GM23338 (cell line): ENCODE data around the gene EQTN. TPM values are rescaled to one million over a fixed set of nuclear protein-coding genes. Genes with fewer than 3 reads are reported as not detected.

ENCODE experiments used
- ATAC-seq: fragments of 200-7000 bp; cut with Tn5 transposase; 3 replicates; pipeline ENCODE4 v1.9.1; 2020
- DNase-seq: peaks from one replicate; pipeline ENCODE4 v3.0.0-alpha.2; 2015; ENCODE audit warnings: low spot score
- H2AFZ ChIP-seq: fragments of 200-600 bp; sonication (generic); 2 replicates; pipeline ENCODE4 v1.8.0; 2016; ENCODE audit warnings: antibody characterized with exemption, mild to moderate bottlenecking, moderate library complexity
- H3F3A ChIP-seq: fragments of 200-600 bp; sonication (generic); replicated peaks from 2 replicates; pipeline ENCODE4 v1.8.0; 2017; ENCODE audit warnings: antibody characterized with exemption, mixed run types, low read depth
- H3K27ac ChIP-seq: fragments of 200-600 bp; sonication (generic); 2 replicates; pipeline ENCODE4 v1.6.1; 2016; ENCODE audit warnings: low read depth
- H3K27me3 ChIP-seq: fragments of 200-600 bp; sonication (generic); 2 replicates; pipeline ENCODE4 v1.8.0; 2016; ENCODE audit warnings: mild to moderate bottlenecking, mixed run types, moderate library complexity; ENCODE audit not compliant: insufficient read depth
- H3K36me3 ChIP-seq: fragments of 200-600 bp; sonication (generic); 2 replicates; pipeline ENCODE4 v1.8.0; 2016; ENCODE audit warnings: mild to moderate bottlenecking; ENCODE audit not compliant: insufficient read depth
- H3K4me1 ChIP-seq: fragments of 200-600 bp; sonication (generic); 2 replicates; pipeline ENCODE4 v1.8.0; 2016; ENCODE audit warnings: mild to moderate bottlenecking, moderate library complexity; ENCODE audit not compliant: insufficient read depth
- H3K4me2 ChIP-seq: fragments of 200-600 bp; sonication (generic); 2 replicates; pipeline ENCODE4 v1.7.1; 2017; ENCODE audit warnings: mixed run types
- H3K4me3 ChIP-seq: fragments of 200-600 bp; sonication (generic); 2 replicates; pipeline ENCODE4 v1.6.1; 2016; ENCODE audit warnings: mixed run types
- H3K79me2 ChIP-seq: fragments of 200-600 bp; sonication (generic); replicated peaks from 2 replicates; pipeline ENCODE4 v1.8.0; 2017; ENCODE audit warnings: mild to moderate bottlenecking; ENCODE audit not compliant: insufficient read depth
- H3K9me2 ChIP-seq: fragments of 200-600 bp; sonication (generic); 2 replicates; pipeline ENCODE4 v1.8.0; 2017; ENCODE audit not compliant: insufficient read depth
- H4K20me1 ChIP-seq: fragments of 200-600 bp; sonication (generic); replicated peaks from 2 replicates; pipeline ENCODE4 v1.8.0; 2017; ENCODE audit warnings: mild to moderate bottlenecking; ENCODE audit not compliant: insufficient read depth
- H3K27ac Mint-ChIP-seq: 2 replicates; pipeline ENCODE4 v1.8.0; 2020; ENCODE audit warnings: inconsistent platforms, mild to moderate bottlenecking, moderate library complexity, mixed read lengths
- H3K27me3 Mint-ChIP-seq: 3 replicates; pipeline ENCODE4 v1.8.0; 2022; ENCODE audit warnings: low read depth, mild to moderate bottlenecking, moderate library complexity, mixed read lengths, inconsistent platforms; ENCODE audit not compliant: insufficient read depth, poor library complexity
- H3K36me3 Mint-ChIP-seq: 3 replicates; pipeline ENCODE4 v1.8.0; 2021; ENCODE audit warnings: low read depth, mild to moderate bottlenecking, inconsistent platforms, moderate library complexity, mixed read lengths
- H3K4me1 Mint-ChIP-seq: 3 replicates; pipeline ENCODE4 v1.8.0; 2020; ENCODE audit warnings: mild to moderate bottlenecking, inconsistent platforms, mixed read lengths
- H3K4me3 Mint-ChIP-seq: 3 replicates; pipeline ENCODE4 v1.8.0; 2021; ENCODE audit warnings: moderate library complexity, mild to moderate bottlenecking, inconsistent platforms, mixed read lengths
- H3K9me3 Mint-ChIP-seq: 3 replicates; pipeline ENCODE4 v1.8.0; 2020; ENCODE audit warnings: moderate library complexity, mild to moderate bottlenecking, inconsistent platforms, mixed read lengths
- CREB1 ChIP-seq: fragments of 250-450 bp; sonication (Bioruptor Pico); IDR thresholded peaks from 2 replicates; pipeline ENCODE4 v1.5.0; 2020; ENCODE audit warnings: low read depth, mild to moderate bottlenecking, moderate library complexity
- CTCF ChIP-seq, 2 experiments: fragments of 200-600 bp in 1 of 2; sonication (generic) in 1 of 2; conservative IDR thresholded peaks; 2 replicates each; pipeline versions ENCODE4 v1.5.1 to v1.6.1; 2016 to 2017; ENCODE audit warnings: antibody characterized with exemption in 2 of 2, low read depth in 2 of 2, mild to moderate bottlenecking in 2 of 2, moderate library complexity in 1 of 2
- ETS1 ChIP-seq: IDR thresholded peaks from 2 replicates; pipeline ENCODE4 v1.6.1; 2016; ENCODE audit warnings: antibody characterized with exemption
- EZH2 ChIP-seq: fragments of 200-600 bp; sonication (generic); IDR thresholded peaks from one replicate; pipeline ENCODE4 v1.8.0; 2017; ENCODE audit warnings: antibody characterized with exemption, mild to moderate bottlenecking, low read depth; ENCODE audit not compliant: unreplicated experiment
- EZH2phosphoT487 ChIP-seq: fragments of 200-600 bp; sonication (generic); IDR thresholded peaks from one replicate; pipeline ENCODE4 v1.8.1; 2018; ENCODE audit warnings: antibody characterized with exemption; ENCODE audit not compliant: unreplicated experiment
- JUNB ChIP-seq: IDR thresholded peaks from one replicate; pipeline ENCODE4 v1.6.1; 2016; ENCODE audit warnings: antibody characterized with exemption; ENCODE audit not compliant: unreplicated experiment
- NANOG ChIP-seq: IDR thresholded peaks from 2 replicates; pipeline ENCODE4 v1.6.1; 2016; ENCODE audit warnings: antibody characterized with exemption, borderline replicate concordance
- POLR2AphosphoS5 ChIP-seq: IDR thresholded peaks from 2 replicates; pipeline ENCODE4 v1.6.1; 2016; ENCODE audit warnings: antibody characterized with exemption, low read depth
- REST ChIP-seq: IDR thresholded peaks from one replicate; pipeline ENCODE4 v1.6.1; 2018; ENCODE audit warnings: antibody characterized with exemption; ENCODE audit not compliant: unreplicated experiment
- STAT1 ChIP-seq: IDR thresholded peaks from one replicate; pipeline ENCODE4 v1.6.1; 2016; ENCODE audit warnings: antibody characterized with exemption; ENCODE audit not compliant: unreplicated experiment
- ZNF114 ChIP-seq: fragments of 250-450 bp; sonication (Bioruptor Pico); IDR thresholded peaks from 2 replicates; pipeline ENCODE4 v1.5.0; 2020; ENCODE audit warnings: mild to moderate bottlenecking, moderate library complexity
- ZNF331 ChIP-seq: fragments of 250-450 bp; sonication (Bioruptor Pico); IDR thresholded peaks from 2 replicates; pipeline ENCODE4 v1.5.0; 2020; ENCODE audit warnings: low read depth, mild to moderate bottlenecking, moderate library complexity
- ZNF462 ChIP-seq: fragments of 250-450 bp; sonication (Bioruptor Pico); IDR thresholded peaks from 2 replicates; pipeline ENCODE4 v1.5.0; 2020; ENCODE audit warnings: mild to moderate bottlenecking, moderate library complexity
- polyA plus RNA-seq: library from polyadenylated mRNA; unstranded; fragments of >200 nt; fragmentation: Nextera tagmentation; extraction: Ambion mirVana; gene quantifications from 2 replicates; pipeline ENCODE4 v1.2.1, GENCODE V29; 2016
- total RNA-seq: library from RNA; depleted of rRNA; stranded (reverse); fragments of >200 nt; shearing (Covaris generic); gene quantifications from 2 replicates; pipeline ENCODE4 v1.2.3, GENCODE V29; 2014

Gene EQTN
- total and polyA plus RNA-seq, 2 experiments from 2014 or later = 0.24 TPM; not detected in 1

GRCh38 chr9:27248702-27249101 lies 48.2 kb downstream of the EQTN start:
- Histone ChIP-seq H4K20me1 (no peaks in the 10 kb centered on the region), H3K4me1 (no peaks in the 10 kb centered on the region), H3K36me3 (no peaks in the 10 kb centered on the region), H3K27ac (no peak overlapping the region), H3K4me3 (no peak overlapping the region), H3K4me2 (no peak overlapping the region), H3K9me2 (peaks cover 4% of the 10 kb centered on the region; the same call in 1 of the 2 replicates), H3K27me3 (no peaks in the 10 kb centered on the region), H3K79me2 (no peaks in the 10 kb centered on the region), H3F3A (no peaks in the 10 kb centered on the region), H2AFZ (no peak overlapping the region)
- no peaks in the 10 kb centered on the region for H3K36me3 Mint-ChIP-seq
- DNase-seq (no peak), ATAC-seq (no peak)
- H3K4me3 Mint-ChIP-seq = no peak overlapping the region
- no peaks in the 10 kb centered on the region for H3K9me3 Mint-ChIP-seq
- H3K4me1 Mint-ChIP-seq = peaks cover 5% of the 10 kb centered on the region; the same call in 2 of the 3 replicates
- H3K27me3 Mint-ChIP-seq = no peaks in the 10 kb centered on the region
- no peak overlapping the region for H3K27ac Mint-ChIP-seq
- TF ChIP-seq ZNF114 (CRISPR knock-in tag) (no peak), ETS1 (no peak), CREB1 (CRISPR knock-in tag) (no peak), CTCF (conservative IDR thresholded peaks at IDR 0.05; ENCODE audit: low read depth in 2 of 2) (no peak), NANOG (no peak), STAT1 (no peak), POLR2AphosphoS5 (no peak), JUNB (no peak), REST (no peak), EZH2phosphoT487 (no peak), ZNF331 (CRISPR knock-in tag) (no peak), EZH2 (no peak), ZNF462 (CRISPR knock-in tag) (no peak)
